ENCODE data around the gene HK1. TPM values are rescaled to one million over a fixed set of nuclear protein-coding genes. Genes with fewer than 3 reads are reported as not detected.

HK1 gene
- total and polyA plus RNA-seq, 4 donors, result 1.8 to 166 (median 7.4) TPM

GRCh38 chr10:69414036-69415018 is 136.0 kb downstream of the HK1 start:
- Histone ChIP-seq H3K4me3 (ENCODE audit: low read depth in 1 of 3, low read length in 3 of 3) (no peak overlapping the region), H3K27ac (ENCODE audit: low read depth in 1 of 2, low read length in 2 of 2) (no peak overlapping the region), H3K4me1 (ENCODE audit: control insufficient read depth in 4 of 4, insufficient read depth in 4 of 4, low read length in 3 of 4) (no peaks in the 10 kb centered on the region), H3K27me3 (ENCODE audit: control insufficient read depth in 4 of 4, insufficient read depth in 4 of 4, low read length in 3 of 4) (no peaks in the 10 kb centered on the region), H3K9me3 (ENCODE audit: control insufficient read depth in 4 of 4, low read length in 3 of 4) (no peaks in the 10 kb centered on the region), H3K36me3 (ENCODE audit: control insufficient read depth in 4 of 4, insufficient read depth in 3 of 4, low read depth in 1 of 4, low read length in 3 of 4) (no peaks in the 10 kb centered on the region), H3K9ac (ENCODE audit: low read depth in 1 of 2, low read length in 2 of 2) (no peak overlapping the region)
- DNase-seq (ENCODE audit: low spot score), result no peak
- TF ChIP-seq SP1 (IDR thresholded peaks at IDR 0.05) (no peak), GABPA (IDR thresholded peaks at IDR 0.05 in 1 of 2, conservative IDR thresholded peaks at IDR 0.05 in 1 of 2) (no peak)
- 89% methylated on average over 20 of the region's 20 CpGs for WGBS

GRCh38 chr10:69415049-69415448 is 136.8 kb downstream of the HK1 start:
- Histone ChIP-seq H3K4me1 (ENCODE audit: control insufficient read depth in 4 of 4, insufficient read depth in 4 of 4, low read length in 3 of 4) (no peaks in the 10 kb centered on the region), H3K9me3 (ENCODE audit: control insufficient read depth in 4 of 4, low read length in 3 of 4) (no peaks in the 10 kb centered on the region), H3K27ac (ENCODE audit: low read depth in 1 of 2, low read length in 2 of 2) (no peak overlapping the region), H3K9ac (ENCODE audit: low read depth in 1 of 2, low read length in 2 of 2) (no peak overlapping the region), H3K4me3 (ENCODE audit: low read depth in 1 of 3, low read length in 3 of 3) (no peak overlapping the region), H3K36me3 (ENCODE audit: control insufficient read depth in 4 of 4, insufficient read depth in 3 of 4, low read depth in 1 of 4, low read length in 3 of 4) (no peaks in the 10 kb centered on the region), H3K27me3 (ENCODE audit: control insufficient read depth in 4 of 4, insufficient read depth in 4 of 4, low read length in 3 of 4) (no peaks in the 10 kb centered on the region)
- 88% methylated on average over 13 of the region's 13 CpGs for WGBS
- DNase-seq (ENCODE audit: low spot score), result no peak
- TF ChIP-seq GABPA (IDR thresholded peaks at IDR 0.05 in 1 of 2, conservative IDR thresholded peaks at IDR 0.05 in 1 of 2) (no peak), RAD21 (IDR thresholded peaks at IDR 0.05) (no peak), FOXA1 (IDR thresholded peaks at IDR 0.05) (no peak), MAX (IDR thresholded peaks at IDR 0.05) (no peak), FOXA2 (IDR thresholded peaks at IDR 0.05) (no peak)

GRCh38 chr10:69415951-69416350 is 137.7 kb downstream of the HK1 start:
- no peaks in the 10 kb centered on the region for H3K27me3 ChIP-seq (ENCODE audit: control insufficient read depth in 4 of 4, insufficient read depth in 4 of 4, low read length in 3 of 4)
- no peak overlapping the region for H3K9ac ChIP-seq (ENCODE audit: low read depth in 1 of 2, low read length in 2 of 2)
- H3K9me3 ChIP-seq (ENCODE audit: control insufficient read depth in 4 of 4, low read length in 3 of 4), result no peaks in the 10 kb centered on the region
- TF ChIP-seq SP1 (IDR thresholded peaks at IDR 0.05) (no peak), HNF4G (IDR thresholded peaks at IDR 0.05) (no peak), YY1 (IDR thresholded peaks at IDR 0.05) (no peak), FOXA1 (IDR thresholded peaks at IDR 0.05) (no peak), NR2F2 (IDR thresholded peaks at IDR 0.05) (no peak), REST (IDR thresholded peaks at IDR 0.05) (no peak), MAX (IDR thresholded peaks at IDR 0.05) (no peak), RXRA (IDR thresholded peaks at IDR 0.05) (no peak), EGR1 (IDR thresholded peaks at IDR 0.05; ENCODE audit: low read depth in 2 of 2) (no peak), JUND (IDR thresholded peaks at IDR 0.05) (no peak), ZBTB33 (IDR thresholded peaks at IDR 0.05) (no peak), GABPA (IDR thresholded peaks at IDR 0.05 in 1 of 2, conservative IDR thresholded peaks at IDR 0.05 in 1 of 2) (no peak), RAD21 (IDR thresholded peaks at IDR 0.05) (no peak), HNF4A (conservative IDR thresholded peaks at IDR 0.05) (no peak), FOXA2 (IDR thresholded peaks at IDR 0.05) (no peak)
- H3K4me3 ChIP-seq (ENCODE audit: low read depth in 1 of 3, low read length in 3 of 3), result no peak overlapping the region
- 96% methylated on average over 10 of the region's 10 CpGs for WGBS
- H3K27ac ChIP-seq (ENCODE audit: low read depth in 1 of 2, low read length in 2 of 2), result no peak overlapping the region
- DNase-seq (ENCODE audit: low spot score), result no peak
- H3K4me1 ChIP-seq (ENCODE audit: control insufficient read depth in 4 of 4, insufficient read depth in 4 of 4, low read length in 3 of 4), result no peaks in the 10 kb centered on the region
- H3K36me3 ChIP-seq (ENCODE audit: control insufficient read depth in 4 of 4, insufficient read depth in 3 of 4, low read depth in 1 of 4, low read length in 3 of 4), result no peaks in the 10 kb centered on the region

All from liver (tissue), 9 donors.